Measurements from ENCODE around the gene ASCL4.

DNA sequence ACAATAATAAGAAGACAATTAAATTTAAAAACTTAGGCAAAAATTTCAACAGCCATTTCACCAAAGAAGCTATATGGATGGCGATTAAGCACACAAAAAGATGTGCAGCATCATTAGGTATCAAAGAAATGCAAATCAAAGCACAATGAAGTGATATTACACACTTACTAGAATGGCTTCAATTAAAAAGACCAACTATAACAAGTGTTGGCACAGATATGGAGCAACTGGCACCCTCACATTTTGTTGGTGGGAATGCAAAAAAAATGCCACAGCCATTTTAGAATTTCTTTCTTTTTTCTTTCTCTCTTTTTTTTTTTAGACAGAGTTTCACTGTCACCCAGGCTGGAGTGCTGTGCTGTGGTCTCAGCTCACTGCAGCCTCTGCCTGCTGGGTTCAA is 11.6 kb upstream of the ASCL4 start:
- TF ChIP-seq, protein P1, sequence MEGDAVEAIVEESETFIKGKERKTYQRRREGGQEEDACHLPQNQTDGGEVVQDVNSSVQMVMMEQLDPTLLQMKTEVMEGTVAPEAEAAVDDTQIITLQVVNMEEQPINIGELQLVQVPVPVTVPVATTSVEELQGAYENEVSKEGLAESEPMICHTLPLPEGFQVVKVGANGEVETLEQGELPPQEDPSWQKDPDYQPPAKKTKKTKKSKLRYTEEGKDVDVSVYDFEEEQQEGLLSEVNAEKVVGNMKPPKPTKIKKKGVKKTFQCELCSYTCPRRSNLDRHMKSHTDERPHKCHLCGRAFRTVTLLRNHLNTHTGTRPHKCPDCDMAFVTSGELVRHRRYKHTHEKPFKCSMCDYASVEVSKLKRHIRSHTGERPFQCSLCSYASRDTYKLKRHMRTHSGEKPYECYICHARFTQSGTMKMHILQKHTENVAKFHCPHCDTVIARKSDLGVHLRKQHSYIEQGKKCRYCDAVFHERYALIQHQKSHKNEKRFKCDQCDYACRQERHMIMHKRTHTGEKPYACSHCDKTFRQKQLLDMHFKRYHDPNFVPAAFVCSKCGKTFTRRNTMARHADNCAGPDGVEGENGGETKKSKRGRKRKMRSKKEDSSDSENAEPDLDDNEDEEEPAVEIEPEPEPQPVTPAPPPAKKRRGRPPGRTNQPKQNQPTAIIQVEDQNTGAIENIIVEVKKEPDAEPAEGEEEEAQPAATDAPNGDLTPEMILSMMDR (IDR thresholded peaks at IDR 0.05), result no peak
- no peak for TF ChIP-seq POLR2A (IDR thresholded peaks at IDR 0.05)
